ENCODE data around the gene MPO. TPM values are rescaled to one million over a fixed set of nuclear protein-coding genes. Genes with fewer than 3 reads are reported as not detected.

MPO gene
- total and polyA plus RNA-seq, 4 donors, result 0.14 to 221 (median 0.52) TPM

DNA sequence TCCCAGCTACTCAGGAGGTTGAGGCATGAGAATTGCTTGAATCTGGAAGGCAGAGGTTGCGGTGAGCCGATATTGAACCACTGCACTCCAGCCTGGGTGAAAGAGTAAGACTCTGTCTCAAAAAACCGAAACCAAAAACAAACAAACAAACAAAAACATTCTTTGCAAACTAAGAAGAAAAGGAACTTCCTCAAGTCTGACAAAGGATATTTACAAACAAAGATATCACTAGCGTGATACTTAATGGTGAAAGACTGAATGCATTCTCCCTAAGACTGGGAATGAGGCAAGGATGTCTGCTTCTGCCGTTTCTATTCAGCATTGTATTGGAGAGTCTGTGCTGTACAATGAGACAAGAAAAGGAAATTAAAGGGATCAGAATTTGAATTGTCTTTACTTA, 10.5 kb upstream of the MPO start:
- no peak for DNase-seq (ENCODE audit: low spot score)
- TF ChIP-seq HNF4A (conservative IDR thresholded peaks at IDR 0.05) (no peak), FOXA2 (IDR thresholded peaks at IDR 0.05) (no peak), FOXA1 (IDR thresholded peaks at IDR 0.05) (no peak), SP1 (IDR thresholded peaks at IDR 0.05) (no peak), RAD21 (IDR thresholded peaks at IDR 0.05) (no peak), HNF4G (IDR thresholded peaks at IDR 0.05) (no peak), NR2F2 (IDR thresholded peaks at IDR 0.05) (no peak), TAF1 (conservative IDR thresholded peaks at IDR 0.05) (no peak), JUND (IDR thresholded peaks at IDR 0.05) (no peak)
- TF ChIP-seq, protein P1, sequence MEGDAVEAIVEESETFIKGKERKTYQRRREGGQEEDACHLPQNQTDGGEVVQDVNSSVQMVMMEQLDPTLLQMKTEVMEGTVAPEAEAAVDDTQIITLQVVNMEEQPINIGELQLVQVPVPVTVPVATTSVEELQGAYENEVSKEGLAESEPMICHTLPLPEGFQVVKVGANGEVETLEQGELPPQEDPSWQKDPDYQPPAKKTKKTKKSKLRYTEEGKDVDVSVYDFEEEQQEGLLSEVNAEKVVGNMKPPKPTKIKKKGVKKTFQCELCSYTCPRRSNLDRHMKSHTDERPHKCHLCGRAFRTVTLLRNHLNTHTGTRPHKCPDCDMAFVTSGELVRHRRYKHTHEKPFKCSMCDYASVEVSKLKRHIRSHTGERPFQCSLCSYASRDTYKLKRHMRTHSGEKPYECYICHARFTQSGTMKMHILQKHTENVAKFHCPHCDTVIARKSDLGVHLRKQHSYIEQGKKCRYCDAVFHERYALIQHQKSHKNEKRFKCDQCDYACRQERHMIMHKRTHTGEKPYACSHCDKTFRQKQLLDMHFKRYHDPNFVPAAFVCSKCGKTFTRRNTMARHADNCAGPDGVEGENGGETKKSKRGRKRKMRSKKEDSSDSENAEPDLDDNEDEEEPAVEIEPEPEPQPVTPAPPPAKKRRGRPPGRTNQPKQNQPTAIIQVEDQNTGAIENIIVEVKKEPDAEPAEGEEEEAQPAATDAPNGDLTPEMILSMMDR (IDR thresholded peaks at IDR 0.05; ENCODE audit: low read depth, low read length, missing input control), result no peak
- TF ChIP-seq, protein P2, sequence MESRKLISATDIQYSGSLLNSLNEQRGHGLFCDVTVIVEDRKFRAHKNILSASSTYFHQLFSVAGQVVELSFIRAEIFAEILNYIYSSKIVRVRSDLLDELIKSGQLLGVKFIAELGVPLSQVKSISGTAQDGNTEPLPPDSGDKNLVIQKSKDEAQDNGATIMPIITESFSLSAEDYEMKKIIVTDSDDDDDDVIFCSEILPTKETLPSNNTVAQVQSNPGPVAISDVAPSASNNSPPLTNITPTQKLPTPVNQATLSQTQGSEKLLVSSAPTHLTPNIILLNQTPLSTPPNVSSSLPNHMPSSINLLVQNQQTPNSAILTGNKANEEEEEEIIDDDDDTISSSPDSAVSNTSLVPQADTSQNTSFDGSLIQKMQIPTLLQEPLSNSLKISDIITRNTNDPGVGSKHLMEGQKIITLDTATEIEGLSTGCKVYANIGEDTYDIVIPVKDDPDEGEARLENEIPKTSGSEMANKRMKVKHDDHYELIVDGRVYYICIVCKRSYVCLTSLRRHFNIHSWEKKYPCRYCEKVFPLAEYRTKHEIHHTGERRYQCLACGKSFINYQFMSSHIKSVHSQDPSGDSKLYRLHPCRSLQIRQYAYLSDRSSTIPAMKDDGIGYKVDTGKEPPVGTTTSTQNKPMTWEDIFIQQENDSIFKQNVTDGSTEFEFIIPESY (IDR thresholded peaks at IDR 0.05), result no peak
- TF ChIP-seq, protein P3, sequence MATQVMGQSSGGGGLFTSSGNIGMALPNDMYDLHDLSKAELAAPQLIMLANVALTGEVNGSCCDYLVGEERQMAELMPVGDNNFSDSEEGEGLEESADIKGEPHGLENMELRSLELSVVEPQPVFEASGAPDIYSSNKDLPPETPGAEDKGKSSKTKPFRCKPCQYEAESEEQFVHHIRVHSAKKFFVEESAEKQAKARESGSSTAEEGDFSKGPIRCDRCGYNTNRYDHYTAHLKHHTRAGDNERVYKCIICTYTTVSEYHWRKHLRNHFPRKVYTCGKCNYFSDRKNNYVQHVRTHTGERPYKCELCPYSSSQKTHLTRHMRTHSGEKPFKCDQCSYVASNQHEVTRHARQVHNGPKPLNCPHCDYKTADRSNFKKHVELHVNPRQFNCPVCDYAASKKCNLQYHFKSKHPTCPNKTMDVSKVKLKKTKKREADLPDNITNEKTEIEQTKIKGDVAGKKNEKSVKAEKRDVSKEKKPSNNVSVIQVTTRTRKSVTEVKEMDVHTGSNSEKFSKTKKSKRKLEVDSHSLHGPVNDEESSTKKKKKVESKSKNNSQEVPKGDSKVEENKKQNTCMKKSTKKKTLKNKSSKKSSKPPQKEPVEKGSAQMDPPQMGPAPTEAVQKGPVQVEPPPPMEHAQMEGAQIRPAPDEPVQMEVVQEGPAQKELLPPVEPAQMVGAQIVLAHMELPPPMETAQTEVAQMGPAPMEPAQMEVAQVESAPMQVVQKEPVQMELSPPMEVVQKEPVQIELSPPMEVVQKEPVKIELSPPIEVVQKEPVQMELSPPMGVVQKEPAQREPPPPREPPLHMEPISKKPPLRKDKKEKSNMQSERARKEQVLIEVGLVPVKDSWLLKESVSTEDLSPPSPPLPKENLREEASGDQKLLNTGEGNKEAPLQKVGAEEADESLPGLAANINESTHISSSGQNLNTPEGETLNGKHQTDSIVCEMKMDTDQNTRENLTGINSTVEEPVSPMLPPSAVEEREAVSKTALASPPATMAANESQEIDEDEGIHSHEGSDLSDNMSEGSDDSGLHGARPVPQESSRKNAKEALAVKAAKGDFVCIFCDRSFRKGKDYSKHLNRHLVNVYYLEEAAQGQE (IDR thresholded peaks at IDR 0.05), result no peak
- TF ChIP-seq, protein P4, sequence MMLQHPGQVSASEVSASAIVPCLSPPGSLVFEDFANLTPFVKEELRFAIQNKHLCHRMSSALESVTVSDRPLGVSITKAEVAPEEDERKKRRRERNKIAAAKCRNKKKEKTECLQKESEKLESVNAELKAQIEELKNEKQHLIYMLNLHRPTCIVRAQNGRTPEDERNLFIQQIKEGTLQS (IDR thresholded peaks at IDR 0.05), result no peak
- Histone ChIP-seq H3K4me1 (ENCODE audit: control insufficient read depth in 4 of 4, insufficient read depth in 4 of 4, low read length in 3 of 4) (no peaks in the 10 kb centered on the region), H3K4me3 (ENCODE audit: low read depth in 1 of 3, low read length in 3 of 3) (no peak overlapping the region), H3K27me3 (ENCODE audit: control insufficient read depth in 4 of 4, insufficient read depth in 4 of 4, low read length in 3 of 4) (peaks cover 0 to 3% (median 0%) of the 10 kb centered on the region in 4 donors), H3K27ac (ENCODE audit: low read depth in 1 of 2, low read length in 2 of 2) (no peak overlapping the region), H3K9ac (ENCODE audit: low read depth in 1 of 2, low read length in 2 of 2) (no peak overlapping the region), H3K9me3 (ENCODE audit: control insufficient read depth in 4 of 4, low read length in 3 of 4) (no peaks in the 10 kb centered on the region), H3K36me3 (ENCODE audit: control insufficient read depth in 4 of 4, insufficient read depth in 3 of 4, low read depth in 1 of 4, low read length in 3 of 4) (no peaks in the 10 kb centered on the region)
- WGBS, result 69% methylated on average over 5 of the region's 5 CpGs

DNA sequence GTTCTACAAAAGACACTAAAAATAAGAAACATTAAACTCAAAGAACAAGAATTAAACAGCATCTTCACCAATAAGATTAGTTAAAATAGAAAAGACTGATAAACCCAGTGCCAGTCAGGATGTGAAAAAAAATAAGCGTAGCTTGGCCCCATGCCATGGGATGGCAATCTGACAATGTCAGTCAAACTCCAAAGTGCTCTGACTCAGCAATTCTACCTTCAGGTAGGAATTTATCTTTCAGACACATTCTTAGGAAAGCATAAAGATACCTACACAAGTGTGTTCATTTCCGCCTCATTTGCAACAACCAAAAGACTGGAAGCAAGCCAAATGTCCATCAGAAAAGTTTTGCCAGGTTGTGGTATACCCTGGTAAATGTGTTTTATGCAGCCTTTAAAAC, 9.1 kb upstream of the MPO start:
- no peaks in the 10 kb centered on the region for H3K9me3 ChIP-seq (ENCODE audit: control insufficient read depth in 4 of 4, low read length in 3 of 4)
- 45% methylated on average over 2 of the region's 2 CpGs for WGBS
- TF ChIP-seq FOXA1 (IDR thresholded peaks at IDR 0.05) (no peak), RXRA (IDR thresholded peaks at IDR 0.05) (no peak), GABPA (IDR thresholded peaks at IDR 0.05 in 1 of 2, conservative IDR thresholded peaks at IDR 0.05 in 1 of 2) (no peak), NR2F2 (IDR thresholded peaks at IDR 0.05) (no peak), RAD21 (IDR thresholded peaks at IDR 0.05) (no peak), HNF4G (IDR thresholded peaks at IDR 0.05) (no peak), FOXA2 (IDR thresholded peaks at IDR 0.05) (no peak)
- TF ChIP-seq, protein P3 (IDR thresholded peaks at IDR 0.05), result no peak

More for the DNA sequence above, 9.1 kb upstream of the MPO start:
- no peak for DNase-seq (ENCODE audit: low spot score)
- H3K27ac ChIP-seq (ENCODE audit: low read depth in 1 of 2, low read length in 2 of 2), result no peak overlapping the region
- H3K27me3 ChIP-seq (ENCODE audit: control insufficient read depth in 4 of 4, insufficient read depth in 4 of 4, low read length in 3 of 4), result peaks cover 0 to 3% (median 0%) of the 10 kb centered on the region in 4 donors
- no peaks in the 10 kb centered on the region for H3K36me3 ChIP-seq (ENCODE audit: control insufficient read depth in 4 of 4, insufficient read depth in 3 of 4, low read depth in 1 of 4, low read length in 3 of 4)
- no peak overlapping the region for H3K4me3 ChIP-seq (ENCODE audit: low read depth in 1 of 3, low read length in 3 of 3)
- H3K9ac ChIP-seq (ENCODE audit: low read depth in 1 of 2, low read length in 2 of 2), result no peak overlapping the region
- H3K4me1 ChIP-seq (ENCODE audit: control insufficient read depth in 4 of 4, insufficient read depth in 4 of 4, low read length in 3 of 4), result no peaks in the 10 kb centered on the region

Data from liver (tissue), 9 donors.